MCF 10A (cell line): ENCODE measurements around the gene GATAD2A. TPM values are rescaled to one million over a fixed set of nuclear protein-coding genes. Genes with fewer than 3 reads are reported as not detected.

ENCODE experiments used
- BruUV-seq: library from RNA; stranded (reverse); fragments of 400-500 nt; replicated peaks from 2 replicates; lab custom pipeline; 2021; lab: Mats Ljungman, UMichigan
- CTCF ChIA-PET: fragments of 300-600 bp; sonication (Branson Sonifier 250); formaldehyde crosslinking; extraction: SDS; loops from one replicate; lab custom pipeline; 2021; ENCODE audit warnings: antibody characterized with exemption, inconsistent platforms; lab: Yijun Ruan, JAX
- POLR2A ChIA-PET: fragments of 300-600, 350-650 bp; sonication (Branson Sonifier 250); formaldehyde crosslinking; extraction: SDS; loops from one replicate; lab custom pipeline; 2020; ENCODE audit warnings: antibody characterized with exemption, inconsistent platforms; lab: Yijun Ruan, JAX
- DNase-seq: peaks from one replicate; pipeline ENCODE4 v3.0.0-alpha.2; 2018; ENCODE audit not compliant: unreplicated experiment
- H3K27ac Mint-ChIP-seq: one replicate; pipeline ENCODE4 v1.8.0; 2022; ENCODE audit warnings: mild to moderate bottlenecking, low read depth, mixed read lengths; ENCODE audit not compliant: unreplicated experiment
- H3K27me3 Mint-ChIP-seq: one replicate; pipeline ENCODE4 v1.8.0; 2022; ENCODE audit warnings: mixed read lengths; ENCODE audit not compliant: insufficient read depth, unreplicated experiment
- H3K36me3 Mint-ChIP-seq: one replicate; pipeline ENCODE4 v1.8.0; 2022; ENCODE audit warnings: mild to moderate bottlenecking, moderate library complexity, mixed read lengths; ENCODE audit not compliant: insufficient read depth, unreplicated experiment
- H3K4me1 Mint-ChIP-seq: one replicate; pipeline ENCODE4 v1.8.0; 2022; ENCODE audit warnings: mixed read lengths; ENCODE audit not compliant: insufficient read depth, unreplicated experiment
- H3K4me3 Mint-ChIP-seq: one replicate; pipeline ENCODE4 v1.8.0; 2022; ENCODE audit warnings: mild to moderate bottlenecking, moderate library complexity, mixed read lengths; ENCODE audit not compliant: unreplicated experiment
- H3K9me3 Mint-ChIP-seq: one replicate; pipeline ENCODE4 v1.8.0; 2022; ENCODE audit warnings: mixed read lengths; ENCODE audit not compliant: unreplicated experiment
- intact Hi-C: fragments of 100-400 bp; cut with micrococcal nuclease; formaldehyde crosslinking; loops from 2 replicates; pipeline ENCODE4 v1.14.1; 2022
- total RNA-seq: library from RNA; stranded (reverse); gene quantifications from 2 replicates; pipeline ENCODE4 v1.2.3, GENCODE V29; 2022
- TF ChIP-seq, protein P1 (sequence below): fragments of 200-600 bp; IDR thresholded peaks from one replicate; pipeline ENCODE4 v1.8.0; 2022; ENCODE audit warnings: antibody characterized with exemption, mild to moderate bottlenecking; ENCODE audit not compliant: unreplicated experiment

Gene GATAD2A
- total RNA-seq, 1 experiment from 2014 or later = 91.5 TPM

DNA sequence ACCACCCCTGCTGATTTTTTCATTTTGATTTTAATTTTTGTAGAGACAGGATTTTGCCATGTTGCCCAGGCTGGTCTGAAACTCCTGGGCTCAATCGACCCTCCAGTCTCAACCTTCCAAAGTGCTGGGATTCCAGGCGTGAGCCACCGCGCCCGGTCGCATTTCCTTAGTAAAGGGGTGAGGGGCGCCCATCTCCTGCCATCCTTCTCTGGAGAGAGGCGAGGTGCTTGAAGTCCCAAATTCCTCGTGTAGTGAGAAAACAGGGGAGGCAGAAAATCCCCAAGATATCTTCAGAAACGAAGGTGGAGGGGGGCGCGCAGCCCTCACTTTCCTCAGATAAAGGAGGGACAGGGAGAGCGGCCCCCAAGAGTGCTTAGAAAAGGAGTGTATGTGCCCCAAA, 21.0 kb upstream of the GATAD2A start:
- Mint-ChIP-seq H3K9me3 (no peaks in the 10 kb centered on the region), H3K27me3 (no peaks in the 10 kb centered on the region), H3K4me3 (peak overlapping the region; percentile 95), H3K36me3 (peaks cover 13% of the 10 kb centered on the region), H3K4me1 (peaks cover 25% of the 10 kb centered on the region), H3K27ac (no peak overlapping the region)
- ChIA-PET POLR2A (interaction anchor here (0.7 to 2.4 kb wide), 7 partner anchors 12 to 1350 kb away, joined by 3 to 48 read pairs (median 4); partner anchors contain the start of gene GATAD2A), CTCF (interaction anchor here (0.5 to 1.2 kb wide), 7 partner anchors 18 to 878 kb away, joined by 3 read pairs; no protein-coding TSS in a partner anchor)
- no TSS peak for BruUV-seq
- TF ChIP-seq, protein P1, sequence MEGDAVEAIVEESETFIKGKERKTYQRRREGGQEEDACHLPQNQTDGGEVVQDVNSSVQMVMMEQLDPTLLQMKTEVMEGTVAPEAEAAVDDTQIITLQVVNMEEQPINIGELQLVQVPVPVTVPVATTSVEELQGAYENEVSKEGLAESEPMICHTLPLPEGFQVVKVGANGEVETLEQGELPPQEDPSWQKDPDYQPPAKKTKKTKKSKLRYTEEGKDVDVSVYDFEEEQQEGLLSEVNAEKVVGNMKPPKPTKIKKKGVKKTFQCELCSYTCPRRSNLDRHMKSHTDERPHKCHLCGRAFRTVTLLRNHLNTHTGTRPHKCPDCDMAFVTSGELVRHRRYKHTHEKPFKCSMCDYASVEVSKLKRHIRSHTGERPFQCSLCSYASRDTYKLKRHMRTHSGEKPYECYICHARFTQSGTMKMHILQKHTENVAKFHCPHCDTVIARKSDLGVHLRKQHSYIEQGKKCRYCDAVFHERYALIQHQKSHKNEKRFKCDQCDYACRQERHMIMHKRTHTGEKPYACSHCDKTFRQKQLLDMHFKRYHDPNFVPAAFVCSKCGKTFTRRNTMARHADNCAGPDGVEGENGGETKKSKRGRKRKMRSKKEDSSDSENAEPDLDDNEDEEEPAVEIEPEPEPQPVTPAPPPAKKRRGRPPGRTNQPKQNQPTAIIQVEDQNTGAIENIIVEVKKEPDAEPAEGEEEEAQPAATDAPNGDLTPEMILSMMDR = no peak
- DNase-seq = no peak
- intact Hi-C loops = no loop called here

DNA sequence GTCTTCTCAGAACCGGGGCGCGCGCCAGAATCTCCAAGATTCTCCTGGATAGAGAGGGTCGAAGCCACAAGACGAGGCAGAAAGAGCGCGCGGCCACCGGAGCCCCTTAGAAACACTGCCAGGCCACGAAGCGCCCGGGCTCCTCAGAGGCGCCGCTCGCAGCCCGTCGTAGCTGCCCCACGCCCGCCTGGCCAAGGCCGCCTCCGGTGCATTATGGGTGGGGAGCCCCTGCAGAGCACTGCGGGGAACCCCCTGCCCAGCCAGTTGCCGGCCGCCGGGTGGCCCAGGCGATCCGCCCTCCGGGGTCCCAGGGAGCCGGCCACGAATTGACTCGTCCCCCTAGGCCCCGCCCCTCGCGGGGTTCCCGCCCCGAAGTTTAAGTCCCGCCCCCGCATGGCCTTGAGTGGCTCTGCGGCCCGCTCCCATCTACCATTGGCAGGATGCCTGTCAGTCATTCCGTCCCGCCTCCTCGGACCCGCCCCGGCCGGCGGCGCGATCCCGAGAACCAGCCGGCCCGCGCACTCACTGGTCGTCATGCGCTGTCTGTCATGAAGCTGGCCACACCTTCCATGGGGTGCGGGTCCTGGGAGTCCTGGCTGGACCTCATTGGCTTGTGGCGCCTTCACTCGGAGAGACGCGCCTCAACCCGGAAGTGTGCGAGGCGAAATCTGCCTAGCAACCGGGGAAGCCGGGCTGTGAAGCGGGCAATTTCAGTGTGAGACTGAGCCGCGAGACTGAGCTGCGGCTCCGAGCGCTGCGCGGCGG, 20.2 kb upstream of the GATAD2A start:
- CTCF ChIA-PET = interaction anchor here (0.5 to 1.2 kb wide), 9 partner anchors 21 to 878 kb away, joined by 3 to 4 read pairs (median 3); no protein-coding TSS in a partner anchor
- TF ChIP-seq, protein P1 = no peak
- Mint-ChIP-seq H3K4me1 (peaks cover 31% of the 10 kb centered on the region), H3K9me3 (no peaks in the 10 kb centered on the region), H3K27ac (peak overlapping the region; percentile 98), H3K4me3 (peak overlapping the region; percentile 95), H3K36me3 (peaks cover 13% of the 10 kb centered on the region), H3K27me3 (no peaks in the 10 kb centered on the region)
- intact Hi-C loops = loop anchor here (1.0 to 5.0 kb wide), 2 partner anchors 20 to 107 kb away; partner anchors contain the start of gene GATAD2A
- DNase-seq = peak; percentile 100
- POLR2A ChIA-PET = interaction anchor here (0.7 to 2.4 kb wide), 12 partner anchors 9 to 1944 kb away, joined by 3 to 48 read pairs (median 4); partner anchors contain the start of genes GATAD2A and ZNF708
- no TSS peak for BruUV-seq

DNA sequence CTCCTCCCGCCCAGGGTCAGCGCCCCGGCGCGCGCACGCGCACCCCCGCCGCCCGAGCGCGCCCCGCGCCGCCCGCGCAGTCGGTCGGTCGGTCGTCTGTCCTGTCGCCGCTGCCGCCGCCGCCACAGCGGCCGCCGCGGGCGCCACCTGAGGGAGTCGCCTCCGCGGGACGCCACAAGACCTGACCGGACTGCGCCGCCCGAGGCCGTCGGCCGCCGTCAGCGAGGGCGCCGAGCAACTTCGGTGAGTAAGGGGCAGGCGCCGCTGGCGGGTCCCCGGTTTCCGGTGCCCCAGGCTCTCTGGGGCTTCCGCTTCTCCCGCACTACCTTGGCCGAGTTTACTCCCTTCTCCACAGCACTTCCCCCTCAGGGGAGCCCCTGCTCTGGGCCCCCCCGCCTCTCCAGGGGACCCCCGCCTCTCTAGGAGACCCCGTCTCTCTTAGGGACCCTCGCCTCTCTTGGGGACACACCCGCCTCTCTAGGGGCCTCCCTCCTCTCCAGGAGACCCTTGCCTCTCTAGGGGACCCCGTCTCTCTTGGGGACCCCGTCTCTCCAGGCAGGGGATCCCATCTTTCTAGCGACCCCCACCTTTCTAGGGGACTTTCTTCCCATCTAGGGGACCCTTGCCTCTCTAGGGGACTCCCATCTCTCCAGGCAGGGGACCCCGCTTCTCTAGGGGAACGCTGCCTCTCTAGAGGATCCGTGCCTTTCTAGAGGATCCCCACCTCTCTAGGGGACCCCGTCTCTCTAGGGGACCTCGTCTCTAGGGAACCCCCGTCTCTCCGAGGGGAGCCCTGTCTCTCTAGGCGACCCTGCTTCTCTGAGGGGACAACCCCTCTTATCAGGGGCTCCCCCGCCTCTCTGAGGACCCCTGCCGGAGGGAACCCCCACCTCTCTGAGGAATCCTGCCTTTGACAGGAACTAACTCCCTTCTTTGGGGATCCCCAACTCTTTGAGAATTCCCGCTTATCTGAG, 19.3 kb upstream of the GATAD2A start:
- TF ChIP-seq, protein P1 = no peak
- ChIA-PET POLR2A (interaction anchor here (0.7 to 2.4 kb wide), 8 partner anchors 9 to 1943 kb away, joined by 3 to 48 read pairs (median 4); partner anchors contain the start of genes GATAD2A and ZNF708), CTCF (interaction anchor here (0.6 to 1.2 kb wide), 3 partner anchors 21 to 50 kb away, joined by 3 to 4 read pairs (median 4); no protein-coding TSS in a partner anchor)
- Mint-ChIP-seq H3K36me3 (peaks cover 13% of the 10 kb centered on the region), H3K27me3 (no peaks in the 10 kb centered on the region), H3K27ac (peak overlapping the region; percentile 98), H3K4me3 (peak overlapping the region; percentile 95), H3K4me1 (peaks cover 39% of the 10 kb centered on the region), H3K9me3 (no peaks in the 10 kb centered on the region)
- TSS peak; percentile 11 for BruUV-seq
- DNase-seq = no peak
- intact Hi-C loops = loop anchor here (1.0 to 5.0 kb wide), 2 partner anchors 19 to 106 kb away; partner anchors contain the start of gene GATAD2A
